ENCODE results near the gene CLEC10A.
"Not testable (repeated sequence)": the region's sequence is repeated elsewhere in the genome, so short reads cannot be mapped to it uniquely, and the experiment has no call there.

The CLEC10A gene

DNA sequence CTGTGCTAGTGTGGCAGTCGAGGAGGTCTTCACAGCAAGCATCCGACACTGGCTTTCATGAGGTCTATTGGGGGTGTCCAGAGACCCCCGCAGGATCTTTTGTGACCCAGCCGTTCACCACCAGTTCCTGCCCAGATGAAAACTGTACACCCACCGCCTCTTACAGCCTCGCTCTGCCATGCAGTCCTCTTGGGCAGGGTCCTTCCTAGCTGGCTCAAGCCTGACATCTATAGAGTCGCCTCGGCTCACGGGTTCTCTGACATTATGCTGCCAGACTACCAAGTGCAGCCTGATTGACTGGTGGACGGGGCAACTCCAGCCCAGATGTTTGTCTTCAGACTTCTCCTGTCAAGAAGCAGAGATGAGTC, 14.6 kb upstream of the CLEC10A start:
- Histone ChIP-seq H3K4me3 (ENCODE audit: insufficient read depth, low read length, poor library complexity, severe bottlenecking) (no peak overlapping the region), H3F3A (ENCODE audit: insufficient read depth) (no peaks in the 10 kb centered on the region), H3K9ac (ENCODE audit: low read length) (no peak overlapping the region), H3K9me3 (ENCODE audit: insufficient read depth, low read length) (no peaks in the 10 kb centered on the region), H4K20me1 (ENCODE audit: low read depth, low read length) (no peaks in the 10 kb centered on the region), H2AFZ (ENCODE audit: low read depth, low read length, severe bottlenecking) (no peak overlapping the region), H3K79me2 (ENCODE audit: insufficient read depth, low read length) (no peaks in the 10 kb centered on the region), H3K4me2 (ENCODE audit: low read depth, low read length, poor library complexity, severe bottlenecking) (no peak overlapping the region), H3K27ac (ENCODE audit: low read depth, low read length) (no peak overlapping the region), H3K9me2 (replicated peaks; ENCODE audit: insufficient read depth, low read length) (no peaks in the 10 kb centered on the region), H3K36me3 (ENCODE audit: low read length) (no peaks in the 10 kb centered on the region), H3K27me3 (ENCODE audit: low read length) (0 out of 2 replicates have a peak, but pooled peaks cover 2% of the 10 kb centered on the region)
- TF ChIP-seq EZH2phosphoT487 (conservative IDR thresholded peaks at IDR 0.05; ENCODE audit: low read length) (no peak), CTCF (IDR thresholded peaks at IDR 0.05; ENCODE audit: insufficient read depth, low read length, poor library complexity, severe bottlenecking) (no peak)

GRCh38 chr17:7091311-7092005, 11.4 kb upstream of the CLEC10A start:
- not testable (repeated sequence) for H3K79me2 ChIP-seq (ENCODE audit: insufficient read depth, low read length); H3K9me2 ChIP-seq (replicated peaks; ENCODE audit: insufficient read depth, low read length); H3K27me3 ChIP-seq (ENCODE audit: low read length); H3K9ac ChIP-seq (ENCODE audit: low read length); H3K36me3 ChIP-seq (ENCODE audit: low read length); H2AFZ ChIP-seq (ENCODE audit: low read depth, low read length, severe bottlenecking); H3K9me3 ChIP-seq (ENCODE audit: insufficient read depth, low read length); H3K4me2 ChIP-seq (ENCODE audit: low read depth, low read length, poor library complexity, severe bottlenecking); H3K4me3 ChIP-seq (ENCODE audit: insufficient read depth, low read length, poor library complexity, severe bottlenecking); H3F3A ChIP-seq (ENCODE audit: insufficient read depth); H3K27ac ChIP-seq (ENCODE audit: low read depth, low read length); H4K20me1 ChIP-seq (ENCODE audit: low read depth, low read length)

GRCh38 chr17:7089570-7089969, 9.5 kb upstream of the CLEC10A start:
- not testable (repeated sequence) for H3K27ac ChIP-seq (ENCODE audit: low read depth, low read length); H3K9ac ChIP-seq (ENCODE audit: low read length); H3K36me3 ChIP-seq (ENCODE audit: low read length); H3K27me3 ChIP-seq (ENCODE audit: low read length); H3K9me2 ChIP-seq (replicated peaks; ENCODE audit: insufficient read depth, low read length); H3K4me2 ChIP-seq (ENCODE audit: low read depth, low read length, poor library complexity, severe bottlenecking); H2AFZ ChIP-seq (ENCODE audit: low read depth, low read length, severe bottlenecking); H3K9me3 ChIP-seq (ENCODE audit: insufficient read depth, low read length); H3K79me2 ChIP-seq (ENCODE audit: insufficient read depth, low read length); H3F3A ChIP-seq (ENCODE audit: insufficient read depth); H3K4me3 ChIP-seq (ENCODE audit: insufficient read depth, low read length, poor library complexity, severe bottlenecking); H4K20me1 ChIP-seq (ENCODE audit: low read depth, low read length)

DNA sequence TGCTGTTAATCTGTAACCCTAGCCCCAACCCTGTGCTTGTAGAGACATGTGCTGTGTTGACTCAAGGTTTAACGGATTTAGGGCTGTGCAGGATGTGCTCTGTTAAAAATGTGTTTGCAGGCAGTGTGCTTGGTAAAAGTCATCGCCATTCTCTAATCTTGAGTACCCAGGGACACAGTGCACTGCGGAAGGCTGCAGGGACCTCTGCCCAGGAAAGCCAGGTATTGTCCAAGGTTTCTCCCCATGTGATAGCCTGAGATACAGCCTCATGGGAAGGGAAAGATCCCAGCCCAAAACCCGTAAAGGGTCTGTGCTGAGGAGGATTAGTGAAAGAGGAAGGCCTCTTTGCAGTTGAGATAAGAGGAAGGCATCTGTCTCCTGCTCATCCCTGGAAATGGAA, 8.4 kb upstream of the CLEC10A start:
- not testable (repeated sequence) for H3K4me3 ChIP-seq (ENCODE audit: insufficient read depth, low read length, poor library complexity, severe bottlenecking); H3F3A ChIP-seq (ENCODE audit: insufficient read depth); H3K4me2 ChIP-seq (ENCODE audit: low read depth, low read length, poor library complexity, severe bottlenecking); H3K27me3 ChIP-seq (ENCODE audit: low read length); H2AFZ ChIP-seq (ENCODE audit: low read depth, low read length, severe bottlenecking); H3K9me3 ChIP-seq (ENCODE audit: insufficient read depth, low read length); H3K9me2 ChIP-seq (replicated peaks; ENCODE audit: insufficient read depth, low read length); H3K79me2 ChIP-seq (ENCODE audit: insufficient read depth, low read length); H3K27ac ChIP-seq (ENCODE audit: low read depth, low read length); H3K9ac ChIP-seq (ENCODE audit: low read length); H4K20me1 ChIP-seq (ENCODE audit: low read depth, low read length); H3K36me3 ChIP-seq (ENCODE audit: low read length)

DNA sequence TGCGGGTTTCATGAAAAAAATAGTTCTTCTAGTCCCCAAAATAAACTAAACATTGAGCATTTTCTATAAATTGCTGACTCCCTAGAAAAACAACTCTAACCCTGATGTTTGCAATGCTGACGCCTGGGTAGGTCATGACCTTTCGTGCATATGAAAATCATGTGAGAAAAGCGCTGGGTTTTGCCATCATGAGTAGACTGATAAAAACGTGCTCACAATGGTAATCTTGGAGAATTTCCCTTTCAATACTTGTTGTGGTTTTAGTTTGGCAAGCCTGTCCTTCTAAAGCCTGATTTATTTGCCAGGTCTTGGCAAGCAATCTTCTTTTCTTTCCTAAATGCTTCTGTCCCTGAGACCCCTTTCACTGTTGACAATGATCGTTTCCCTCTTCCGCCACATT, 4.0 kb upstream of the CLEC10A start:
- no peak overlapping the region for H3K4me3 ChIP-seq (ENCODE audit: insufficient read depth, low read length, poor library complexity, severe bottlenecking)
- H3K36me3 ChIP-seq (ENCODE audit: low read length) = no peaks in the 10 kb centered on the region
- H3K9me2 ChIP-seq (replicated peaks; ENCODE audit: insufficient read depth, low read length) = no peaks in the 10 kb centered on the region
- H3K9me3 ChIP-seq (ENCODE audit: insufficient read depth, low read length) = no peaks in the 10 kb centered on the region
- no peak overlapping the region for H3K27ac ChIP-seq (ENCODE audit: low read depth, low read length)
- no peak overlapping the region for H3K4me2 ChIP-seq (ENCODE audit: low read depth, low read length, poor library complexity, severe bottlenecking)
- no peaks in the 10 kb centered on the region for H4K20me1 ChIP-seq (ENCODE audit: low read depth, low read length)
- H3F3A ChIP-seq (ENCODE audit: insufficient read depth) = no peaks in the 10 kb centered on the region
- H3K9ac ChIP-seq (ENCODE audit: low read length) = no peak overlapping the region
- no peaks in the 10 kb centered on the region for H3K79me2 ChIP-seq (ENCODE audit: insufficient read depth, low read length)
- H3K27me3 ChIP-seq (ENCODE audit: low read length) = no peaks in the 10 kb centered on the region
- no peak overlapping the region for H2AFZ ChIP-seq (ENCODE audit: low read depth, low read length, severe bottlenecking)
- TF ChIP-seq CTCF (IDR thresholded peaks at IDR 0.05; ENCODE audit: insufficient read depth, low read length, poor library complexity, severe bottlenecking) (no peak), EZH2phosphoT487 (conservative IDR thresholded peaks at IDR 0.05; ENCODE audit: low read length) (no peak)
